Anterior cingulate cortex (tissue), 58 donors: ENCODE data around the gene RPL26.

ENCODE experiments used
- DNase-seq, 58 donors: peaks; one replicate each; lab custom pipeline; 2025; lab: John Stamatoyannopoulos, UW

The RPL26 gene

GRCh38 chr17:8332688-8333087 lies 50.3 kb downstream of the RPL26 start:
- peak in 5 of 58 donors; percentile 6 to 38 (median 26) for DNase-seq

- no peak for DNase-seq
Observed at GRCh38 chr17:8332128-8332527, 50.9 kb downstream of the RPL26 start.
